Gastroesophageal sphincter (tissue), 3 donors: ENCODE measurements around the gene NKX1-2.

ENCODE experiments used
- CTCF ChIP-seq, 4 experiments: fragments of 200-600 bp in 2 of 4; fragments of 450-650 bp in 2 of 4; sonication (generic) in 1 of 4; IDR thresholded peaks; one replicate each; pipeline ENCODE4 v1.5.1; 2017 to 2019; ENCODE audit warnings: antibody characterized with exemption in 4 of 4, mild to moderate bottlenecking in 2 of 4, moderate library complexity in 2 of 4
- EP300 ChIP-seq: sonication (generic); formaldehyde crosslinking; IDR thresholded peaks from one replicate; pipeline ENCODE4 v1.6.1; 2017; ENCODE audit warnings: antibody characterized with exemption, mild to moderate bottlenecking
- POLR2A ChIP-seq, 2 donors: fragments of 450-650 bp; IDR thresholded peaks; one replicate each; pipeline ENCODE4 v1.6.1; 2017; ENCODE audit warnings: antibody characterized with exemption in 2 of 2, mild to moderate bottlenecking in 2 of 2, moderate library complexity in 1 of 2

DNA sequence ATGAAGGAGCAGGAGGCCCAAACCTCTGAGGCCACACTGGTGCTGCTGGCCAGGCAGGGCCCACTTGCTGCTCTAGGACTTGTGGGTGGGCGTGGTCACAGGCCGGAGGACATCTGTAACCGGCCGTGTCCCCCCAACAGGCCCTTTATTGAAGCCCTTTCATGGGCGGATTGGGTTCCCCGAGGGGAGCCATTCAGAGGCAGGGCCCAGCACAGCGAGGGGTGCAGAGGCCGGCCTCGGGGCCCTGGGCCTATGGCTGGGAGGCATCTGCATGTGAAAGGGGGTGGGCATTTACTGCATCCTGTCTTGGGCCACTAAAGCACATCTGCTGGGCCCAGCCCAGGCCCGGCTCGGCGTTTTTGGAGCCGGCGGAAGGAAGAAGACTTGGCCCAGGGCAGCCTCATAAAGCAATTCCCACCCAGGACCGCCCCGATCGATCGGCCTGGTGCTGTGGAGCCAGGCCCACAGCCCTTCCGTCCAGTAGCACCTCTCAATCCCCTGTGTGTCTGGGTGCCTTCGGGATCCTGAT, 20.2 kb upstream of the NKX1-2 start:
- no peak for TF ChIP-seq POLR2A (IDR thresholded peaks at IDR 0.05)
- no peak for TF ChIP-seq EP300
- no peak for TF ChIP-seq CTCF (IDR thresholded peaks at IDR 0.05)
